Uterus (tissue), 2 donors: Measurements from ENCODE around the gene RNF115.
"Not testable (repeated sequence)": the region's sequence is repeated elsewhere in the genome, so short reads cannot be mapped to it uniquely, and the experiment has no call there.

ENCODE experiments used
- CTCF ChIP-seq, 4 experiments: fragments of 200-600 bp in 2 of 4; fragments of 450-650 bp in 2 of 4; sonication (generic) in 2 of 4; IDR thresholded peaks; one replicate each; pipeline ENCODE4 v1.5.1; 2016 to 2019; ENCODE audit warnings: antibody characterized with exemption in 4 of 4, mild to moderate bottlenecking in 2 of 4, moderate library complexity in 1 of 4
- POLR2A ChIP-seq, 2 donors: fragments of 450-650 bp; IDR thresholded peaks; one replicate each; pipeline ENCODE4 v1.6.1; 2016; ENCODE audit warnings: antibody characterized with exemption in 2 of 2, mild to moderate bottlenecking in 1 of 2, moderate library complexity in 1 of 2

- not testable (repeated sequence) for TF ChIP-seq CTCF, POLR2A (IDR thresholded peaks at IDR 0.05)
These were observed 58.8 kb downstream of the RNF115 start for GRCh38 chr1:145765127-145765526.
